WI38 (cell line): ENCODE measurements around the gene DACH1.

Source experiments
- H3K4me3 ChIP-seq: 2 replicates; pipeline ENCODE4 v1.5.1; 2011; ENCODE audit warnings: low read depth, mild to moderate bottlenecking, control low read depth, low read length
- CTCF ChIP-seq: IDR thresholded peaks from 2 replicates; pipeline ENCODE4 v1.5.1; 2012; ENCODE audit warnings: low read depth, mild to moderate bottlenecking, control low read depth, low read length

The DACH1 gene

GRCh38 chr13:71514900-71515743 lies 351.9 kb downstream of the DACH1 start:
- TF ChIP-seq CTCF: no peak
- H3K4me3 ChIP-seq: no peak overlapping the region

- H3K4me3 ChIP-seq: no peak overlapping the region
- TF ChIP-seq CTCF: no peak
Measured at GRCh38 chr13:71513411-71514033, 353.5 kb downstream of the DACH1 start.

GRCh38 chr13:71503781-71504180 lies 363.2 kb downstream of the DACH1 start:
- no peak overlapping the region for H3K4me3 ChIP-seq
- no peak for TF ChIP-seq CTCF

- H3K4me3 ChIP-seq: no peak overlapping the region
- no peak for TF ChIP-seq CTCF
Measured at GRCh38 chr13:71499944-71500514, 367.0 kb downstream of the DACH1 start.

- no peak overlapping the region for H3K4me3 ChIP-seq
- no peak for TF ChIP-seq CTCF
Measured at GRCh38 chr13:71499235-71499634, 367.8 kb downstream of the DACH1 start.

- H3K4me3 ChIP-seq: no peak overlapping the region
- TF ChIP-seq CTCF: no peak
Measured at GRCh38 chr13:71493189-71493588, 373.8 kb downstream of the DACH1 start.

- H3K4me3 ChIP-seq: no peak overlapping the region
- TF ChIP-seq CTCF: no peak
Measured at GRCh38 chr13:71492346-71492871, 374.6 kb downstream of the DACH1 start.
